Body of pancreas (tissue), 4 donors: ENCODE data around the gene ALCAM. TPM values are rescaled to one million over a fixed set of nuclear protein-coding genes. Genes with fewer than 3 reads are reported as not detected.

Experiments used
- ATAC-seq: fragments of 150-250 bp; one replicate; pipeline ENCODE4 v1.9.1; 2016
- DNase-seq, 4 donors: peaks; one replicate each; pipeline ENCODE4 v3.0.0-alpha.2; 2019
- H3K27ac ChIP-seq, 4 donors: fragments of 200-600 bp; sonication (generic); 1 replicate in 3 of 4; 2 replicates in 1 of 4; pipeline versions ENCODE4 v1.5.1 to v1.6.1; 2016 to 2019; ENCODE audit warnings: mild to moderate bottlenecking in 1 of 4, mixed read lengths in 1 of 4, moderate library complexity in 1 of 4
- H3K27me3 ChIP-seq, 2 donors: fragments of 200-600 bp; sonication (generic); one replicate each; pipeline ENCODE4 v1.6.0; 2016; ENCODE audit warnings: mild to moderate bottlenecking in 1 of 2
- H3K36me3 ChIP-seq, 2 donors: fragments of 200-600 bp; sonication (generic); replicated peaks in 1 of 2; 2 replicates each; pipeline ENCODE4 v1.5.1; 2016; ENCODE audit warnings: low read depth in 2 of 2; ENCODE audit not compliant: insufficient read depth in 1 of 2
- H3K4me1 ChIP-seq: fragments of 200-600 bp; sonication (generic); one replicate; pipeline ENCODE4 v1.6.0; 2016
- H3K4me3 ChIP-seq, 2 donors: fragments of 200-600 bp; sonication (generic); 1 replicate in 1 of 2; 2 replicates in 1 of 2; pipeline ENCODE4 v1.5.1; 2016 to 2019
- H3K9me3 ChIP-seq, 3 donors: fragments of 200-600 bp; sonication (generic); 1 replicate in 2 of 3; 2 replicates in 1 of 3; pipeline ENCODE4 v1.5.1; 2016
- POLR2A ChIP-seq, 3 donors: fragments of 450-650 bp; IDR thresholded peaks; one replicate each; pipeline ENCODE4 v1.6.1; 2016; ENCODE audit warnings: antibody characterized with exemption in 3 of 3, mild to moderate bottlenecking in 2 of 3
- intact Hi-C: fragments of 100-400 bp; cut with DNase I; formaldehyde crosslinking; loops from one replicate; pipeline ENCODE4 v1.15.1; 2023
- total RNA-seq, 2 donors: library from RNA; depleted of rRNA; stranded (reverse); fragments of >200 nt; gene quantifications; one replicate each; pipeline ENCODE4 v1.1.0, GENCODE V29; 2016
- TF ChIP-seq, protein P1 (sequence below), 7 experiments: fragments of 450-650 bp in 4 of 7; fragments of 200-600 bp in 3 of 7; sonication (generic) in 3 of 7; IDR thresholded peaks; one replicate each; pipeline ENCODE4 v1.5.1; 2016 to 2019; ENCODE audit warnings: antibody characterized with exemption in 7 of 7

ALCAM gene
- total RNA-seq, 2 donors from 2014 or later, result 34.8 to 35.3 TPM

DNA sequence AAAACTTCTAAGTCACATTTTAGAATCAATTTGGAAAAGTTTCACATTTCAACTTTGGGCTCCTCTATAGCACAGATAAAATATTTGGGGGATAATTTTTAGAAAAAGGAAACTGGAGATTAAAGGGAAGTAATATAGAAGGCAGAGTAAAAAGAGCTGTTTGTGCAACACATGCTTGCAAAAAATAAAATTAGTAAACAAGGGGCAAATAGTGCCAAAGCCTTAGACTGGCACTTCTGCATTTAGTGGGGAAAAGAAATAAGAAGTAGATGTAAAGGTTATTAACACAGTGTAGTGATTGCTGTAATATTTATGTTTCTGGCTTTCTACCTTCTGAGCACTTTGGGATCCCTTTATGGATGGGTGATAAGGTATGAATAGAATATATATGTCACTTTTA, 255.5 kb downstream of the ALCAM start:
- no peak for TF ChIP-seq POLR2A (IDR thresholded peaks at IDR 0.05)
- TF ChIP-seq, protein P1, sequence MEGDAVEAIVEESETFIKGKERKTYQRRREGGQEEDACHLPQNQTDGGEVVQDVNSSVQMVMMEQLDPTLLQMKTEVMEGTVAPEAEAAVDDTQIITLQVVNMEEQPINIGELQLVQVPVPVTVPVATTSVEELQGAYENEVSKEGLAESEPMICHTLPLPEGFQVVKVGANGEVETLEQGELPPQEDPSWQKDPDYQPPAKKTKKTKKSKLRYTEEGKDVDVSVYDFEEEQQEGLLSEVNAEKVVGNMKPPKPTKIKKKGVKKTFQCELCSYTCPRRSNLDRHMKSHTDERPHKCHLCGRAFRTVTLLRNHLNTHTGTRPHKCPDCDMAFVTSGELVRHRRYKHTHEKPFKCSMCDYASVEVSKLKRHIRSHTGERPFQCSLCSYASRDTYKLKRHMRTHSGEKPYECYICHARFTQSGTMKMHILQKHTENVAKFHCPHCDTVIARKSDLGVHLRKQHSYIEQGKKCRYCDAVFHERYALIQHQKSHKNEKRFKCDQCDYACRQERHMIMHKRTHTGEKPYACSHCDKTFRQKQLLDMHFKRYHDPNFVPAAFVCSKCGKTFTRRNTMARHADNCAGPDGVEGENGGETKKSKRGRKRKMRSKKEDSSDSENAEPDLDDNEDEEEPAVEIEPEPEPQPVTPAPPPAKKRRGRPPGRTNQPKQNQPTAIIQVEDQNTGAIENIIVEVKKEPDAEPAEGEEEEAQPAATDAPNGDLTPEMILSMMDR (IDR thresholded peaks at IDR 0.05), result no peak
- intact Hi-C loops, result no loop called here
- DNase-seq (no peak), ATAC-seq (no peak)
- H3K36me3 ChIP-seq, result no peaks in the 10 kb centered on the region
- H3K27me3 ChIP-seq, result no peaks in the 10 kb centered on the region
- H3K27ac ChIP-seq, result no peak overlapping the region
- no peaks in the 10 kb centered on the region for H3K9me3 ChIP-seq
- no peak overlapping the region for H3K4me3 ChIP-seq
- no peaks in the 10 kb centered on the region for H3K4me1 ChIP-seq
